Measurements from ENCODE around the gene ITGA1.

The ITGA1 gene

GRCh38 chr5:53003144-53003543 lies 215.4 kb downstream of the ITGA1 start:
- Histone ChIP-seq H3K9me2 (replicated peaks; ENCODE audit: low read depth, low read length) (no peaks in the 10 kb centered on the region), H3K36me3 (ENCODE audit: insufficient read depth, low read length) (no peaks in the 10 kb centered on the region), H3K4me1 (ENCODE audit: insufficient read depth, low read length, poor library complexity, severe bottlenecking) (peaks cover 41% of the 10 kb centered on the region), H3K9ac (ENCODE audit: low read depth, low read length, poor library complexity, severe bottlenecking) (no peak overlapping the region), H4K20me1 (ENCODE audit: insufficient read depth, low read length, poor library complexity, severe bottlenecking) (no peaks in the 10 kb centered on the region), H3K4me3 (ENCODE audit: low read length, poor library complexity, severe bottlenecking) (no peak overlapping the region), H3K79me2 (ENCODE audit: insufficient read depth, low read length) (no peaks in the 10 kb centered on the region), H3K4me2 (ENCODE audit: low read depth, low read length, poor library complexity, severe bottlenecking) (no peak overlapping the region), H3K27me3 (ENCODE audit: insufficient read depth, low read length, poor library complexity, severe bottlenecking) (no peaks in the 10 kb centered on the region), H3K9me3 (ENCODE audit: insufficient read depth, low read depth, low read length) (no peaks in the 10 kb centered on the region), H3F3A (ENCODE audit: low read depth) (no peaks in the 10 kb centered on the region), H2AFZ (ENCODE audit: low read length) (no peak overlapping the region)
- TF ChIP-seq CTCF (conservative IDR thresholded peaks at IDR 0.05; ENCODE audit: low read length) (no peak), EZH2phosphoT487 (IDR thresholded peaks at IDR 0.05; ENCODE audit: borderline replicate concordance) (no peak)

- Histone ChIP-seq H3K9me2 (replicated peaks; ENCODE audit: low read depth, low read length) (no peaks in the 10 kb centered on the region), H3K4me2 (ENCODE audit: low read depth, low read length, poor library complexity, severe bottlenecking) (peak overlapping the region; percentile 2), H3K36me3 (ENCODE audit: insufficient read depth, low read length) (no peaks in the 10 kb centered on the region), H3K4me3 (ENCODE audit: low read length, poor library complexity, severe bottlenecking) (no peak overlapping the region), H3K9me3 (ENCODE audit: insufficient read depth, low read depth, low read length) (no peaks in the 10 kb centered on the region), H2AFZ (ENCODE audit: low read length) (peak overlapping the region; percentile 42; the same call in 1 of the 2 replicates), H3K4me1 (ENCODE audit: insufficient read depth, low read length, poor library complexity, severe bottlenecking) (peaks cover 36% of the 10 kb centered on the region), H3F3A (ENCODE audit: low read depth) (no peaks in the 10 kb centered on the region), H4K20me1 (ENCODE audit: insufficient read depth, low read length, poor library complexity, severe bottlenecking) (no peaks in the 10 kb centered on the region), H3K9ac (ENCODE audit: low read depth, low read length, poor library complexity, severe bottlenecking) (no peak overlapping the region), H3K79me2 (ENCODE audit: insufficient read depth, low read length) (no peaks in the 10 kb centered on the region), H3K27me3 (ENCODE audit: insufficient read depth, low read length, poor library complexity, severe bottlenecking) (no peaks in the 10 kb centered on the region)
- TF ChIP-seq CTCF (conservative IDR thresholded peaks at IDR 0.05; ENCODE audit: low read length): no peak
- no peak for TF ChIP-seq EZH2phosphoT487 (IDR thresholded peaks at IDR 0.05; ENCODE audit: borderline replicate concordance)
These were observed 219.5 kb downstream of the ITGA1 start for GRCh38 chr5:53006911-53007890.

GRCh38 chr5:53008751-53009150 lies 221.0 kb downstream of the ITGA1 start:
- Histone ChIP-seq H2AFZ (ENCODE audit: low read length) (no peak overlapping the region), H4K20me1 (ENCODE audit: insufficient read depth, low read length, poor library complexity, severe bottlenecking) (no peaks in the 10 kb centered on the region)

More at GRCh38 chr5:53008751-53009150, 221.0 kb downstream of the ITGA1 start:
- H3K4me2 ChIP-seq (ENCODE audit: low read depth, low read length, poor library complexity, severe bottlenecking): no peak overlapping the region
- H3K27me3 ChIP-seq (ENCODE audit: insufficient read depth, low read length, poor library complexity, severe bottlenecking): no peaks in the 10 kb centered on the region
- H3K9me3 ChIP-seq (ENCODE audit: insufficient read depth, low read depth, low read length): no peaks in the 10 kb centered on the region
- peaks cover 36% of the 10 kb centered on the region for H3K4me1 ChIP-seq (ENCODE audit: insufficient read depth, low read length, poor library complexity, severe bottlenecking)
- H3K4me3 ChIP-seq (ENCODE audit: low read length, poor library complexity, severe bottlenecking): no peak overlapping the region
- no peaks in the 10 kb centered on the region for H3K79me2 ChIP-seq (ENCODE audit: insufficient read depth, low read length)
- no peaks in the 10 kb centered on the region for H3K9me2 ChIP-seq (replicated peaks; ENCODE audit: low read depth, low read length)
- TF ChIP-seq CTCF (conservative IDR thresholded peaks at IDR 0.05; ENCODE audit: low read length) (no peak), EZH2phosphoT487 (IDR thresholded peaks at IDR 0.05; ENCODE audit: borderline replicate concordance) (no peak)
- H3F3A ChIP-seq (ENCODE audit: low read depth): no peaks in the 10 kb centered on the region
- H3K36me3 ChIP-seq (ENCODE audit: insufficient read depth, low read length): no peaks in the 10 kb centered on the region
- H3K9ac ChIP-seq (ENCODE audit: low read depth, low read length, poor library complexity, severe bottlenecking): no peak overlapping the region

All from Loucy (cell line).